Islet precursor cell (in vitro differentiated cells): ENCODE data around the gene MAGT1.
"Not testable (repeated sequence)": the region's sequence is repeated elsewhere in the genome, so short reads cannot be mapped to it uniquely, and the experiment has no call there.

Experiments
- DNase-seq: peaks from one replicate; pipeline ENCODE4 v3.0.0-alpha.2; 2018

Gene MAGT1

DNA sequence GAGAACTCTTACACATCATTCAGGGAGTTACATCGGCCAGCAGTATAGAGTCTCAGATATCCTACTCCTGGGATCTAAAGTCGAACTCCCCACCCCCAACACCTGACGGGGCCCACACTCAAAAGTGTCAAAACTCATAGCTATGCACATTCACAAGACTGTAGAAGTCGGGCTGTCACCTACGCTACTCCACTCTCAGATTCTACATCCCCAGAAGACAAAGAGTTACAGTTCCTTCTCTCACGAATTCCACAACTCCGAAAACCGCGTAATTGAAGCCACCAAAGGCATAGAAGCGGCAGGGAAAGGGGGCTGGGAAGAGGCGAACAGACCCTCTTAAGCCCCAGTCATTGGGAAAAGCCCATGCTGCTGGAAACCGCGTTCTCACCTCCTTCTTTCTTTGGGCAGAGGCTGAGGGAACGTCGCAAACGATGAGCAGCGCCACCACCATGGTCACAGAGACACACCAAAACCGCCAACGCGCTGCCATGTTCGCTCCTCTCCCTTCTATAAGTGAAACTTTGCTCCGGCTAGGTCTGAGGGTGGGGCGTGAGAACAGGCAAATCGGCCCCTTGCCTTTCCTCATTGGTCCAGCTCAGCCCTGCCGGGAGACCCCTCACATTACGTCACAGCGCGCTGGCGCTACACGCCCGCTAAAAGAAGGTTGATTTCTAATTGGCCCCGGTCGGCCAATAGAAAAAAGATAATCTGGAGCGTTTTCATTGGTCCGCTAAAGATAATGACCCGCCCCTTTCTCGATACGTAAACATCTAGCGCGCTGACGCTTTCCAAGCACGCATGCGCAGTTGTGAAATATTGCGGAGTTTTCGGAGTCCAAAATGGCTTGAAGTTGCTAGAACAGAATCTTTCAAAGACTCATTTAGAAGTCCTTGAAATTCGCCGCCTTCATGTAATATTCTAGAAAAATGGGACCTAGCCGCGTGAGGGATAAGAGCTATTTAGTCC lies at the start of gene MAGT1:
Gene MAGT1 (minus strand): TSS at position 515 of the 966 bp plus-strand sequence. CDS start 25 bp downstream, at position 490.
- DNase-seq: peak; percentile 97

DNA sequence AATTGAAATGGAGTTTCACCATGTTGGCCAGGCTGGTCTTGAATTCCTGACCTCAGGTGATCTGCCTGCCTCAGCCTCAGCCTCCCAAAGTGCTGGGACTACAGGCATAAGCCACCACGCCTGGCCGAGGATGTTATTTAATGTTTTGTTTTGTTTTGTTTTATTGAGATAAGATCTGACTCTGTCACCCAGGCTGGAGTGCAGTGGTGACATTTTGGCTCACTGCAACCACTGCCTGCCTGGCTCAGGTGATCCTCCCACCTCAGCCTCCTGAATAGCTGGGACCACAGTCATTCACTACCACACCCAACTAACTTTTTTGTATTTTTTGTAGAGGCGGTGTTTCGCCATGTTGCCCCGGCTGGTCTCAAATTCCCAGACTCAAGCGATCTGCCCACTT lies 49.8 kb upstream of the MAGT1 start:
- DNase-seq: not testable (repeated sequence)

DNA sequence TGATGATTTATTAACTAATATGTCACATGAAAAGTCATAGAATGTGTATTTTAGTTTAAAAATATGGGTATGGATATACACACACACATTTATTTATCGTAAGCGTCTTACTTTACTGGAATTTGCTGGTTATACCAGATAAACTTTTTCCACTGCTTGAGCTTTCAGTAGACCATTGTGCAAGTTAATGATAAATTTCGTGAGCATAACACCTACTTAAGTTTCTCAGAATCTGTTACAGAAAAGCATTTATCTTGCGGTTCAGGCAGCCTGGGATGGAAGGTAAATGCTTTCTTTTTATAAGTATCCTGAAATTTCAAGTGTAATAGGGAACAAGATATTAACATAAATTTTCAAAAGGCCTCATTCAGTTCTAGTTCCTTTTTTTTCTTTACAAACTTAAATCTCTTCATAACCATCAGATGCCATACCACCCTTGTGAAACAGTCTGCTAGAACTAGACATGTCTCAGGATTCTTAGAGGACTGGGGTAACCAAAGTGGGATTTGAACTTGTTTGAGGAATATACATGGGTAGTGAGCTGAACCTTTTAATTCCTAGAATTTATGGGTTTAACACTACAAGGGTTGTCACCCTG lies 42.9 kb upstream of the MAGT1 start:
- DNase-seq: no peak

DNA sequence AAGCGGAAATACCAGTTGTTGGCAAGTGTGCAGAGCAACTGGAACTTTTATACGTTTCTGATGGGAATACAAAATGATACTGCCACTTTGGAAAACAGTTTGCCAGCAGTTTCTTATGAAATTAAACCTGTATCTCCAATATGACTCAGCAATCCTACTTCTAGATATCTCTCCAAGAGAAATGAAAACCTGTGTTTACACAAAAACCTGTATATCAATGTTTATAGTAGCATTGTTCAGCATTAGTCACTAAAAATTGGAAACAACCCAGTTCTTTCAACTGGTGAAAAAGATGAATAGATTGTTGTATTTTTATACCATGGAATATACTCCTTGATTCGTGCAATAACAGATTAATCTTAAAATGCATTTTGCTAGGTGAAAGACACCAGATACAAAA lies 42.1 kb upstream of the MAGT1 start:
- DNase-seq: no peak

DNA sequence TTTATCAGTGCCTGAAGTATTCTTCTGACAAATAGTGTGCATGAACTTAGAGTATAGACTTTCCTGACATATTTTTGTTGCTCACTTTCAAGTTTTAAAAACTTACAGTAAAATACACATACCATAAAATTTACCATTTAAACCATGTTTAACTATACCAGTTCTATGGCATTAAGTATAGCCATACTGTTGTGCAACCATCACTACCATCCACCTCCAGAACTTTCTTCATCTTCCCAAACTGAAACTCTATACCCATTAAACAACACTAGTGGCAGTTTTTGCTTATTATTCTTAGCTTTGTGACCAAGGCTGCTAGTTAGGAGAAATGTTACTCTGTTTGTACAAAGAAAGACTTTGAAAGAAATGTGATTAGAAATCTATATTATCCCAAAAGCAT lies 41.1 kb upstream of the MAGT1 start:
- no peak for DNase-seq

DNA sequence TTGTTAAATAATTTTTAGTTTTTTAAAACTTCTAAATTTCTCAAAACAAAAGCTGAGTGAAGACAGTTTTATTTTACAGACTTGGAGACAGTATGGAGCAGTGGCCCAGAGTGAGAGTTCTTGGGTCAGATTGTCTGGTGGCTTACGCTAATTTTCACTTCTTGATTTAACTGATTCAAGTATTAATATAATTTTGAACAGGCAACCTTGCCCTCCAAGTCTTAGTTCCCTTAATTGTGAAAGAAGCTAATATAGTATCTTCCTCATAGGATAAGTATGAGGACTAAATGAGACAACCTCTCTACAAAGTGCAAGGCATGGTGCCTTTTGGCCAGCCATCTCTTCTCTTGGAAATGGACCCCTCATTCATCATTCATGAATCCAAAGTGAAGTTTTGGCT lies 40.7 kb upstream of the MAGT1 start:
- DNase-seq: no peak

DNA sequence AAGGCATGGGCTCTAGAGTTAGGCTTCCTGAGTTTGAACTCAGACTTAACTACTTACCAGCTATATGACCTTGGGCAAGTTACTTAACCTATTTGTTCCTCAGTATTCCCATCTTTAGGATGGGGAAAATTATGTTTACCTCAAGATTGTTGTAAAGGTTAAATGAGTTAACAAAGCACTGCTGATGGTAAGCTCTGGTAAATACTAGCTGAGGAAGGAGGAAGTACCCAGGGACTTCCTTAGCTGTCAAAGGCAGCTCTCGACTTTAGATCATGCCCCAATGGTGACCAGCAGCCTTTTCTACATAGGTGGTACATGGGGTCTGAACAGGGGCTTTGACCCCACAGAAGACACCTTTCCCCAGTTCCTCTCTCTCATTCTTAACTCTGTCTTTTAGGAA lies 35.3 kb upstream of the MAGT1 start:
- no peak for DNase-seq

DNA sequence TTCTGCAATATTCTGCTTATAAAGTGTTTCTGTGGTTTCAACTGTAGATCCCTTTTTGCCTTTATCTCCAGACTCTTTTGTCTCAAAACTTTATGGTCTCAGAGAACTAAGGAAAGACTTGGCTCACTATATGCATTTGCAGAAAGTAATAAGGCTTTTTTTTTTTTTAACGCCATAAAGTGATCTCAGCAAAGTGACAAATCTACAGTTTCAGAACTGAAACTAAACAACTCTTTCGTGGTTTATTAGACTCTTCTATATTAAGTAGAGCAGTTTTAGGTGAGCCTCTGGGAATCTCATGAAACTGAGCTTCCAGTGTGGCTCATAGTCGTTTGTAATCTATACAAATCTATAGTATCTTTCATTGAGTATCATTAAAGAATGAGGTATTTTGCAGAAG lies 30.5 kb upstream of the MAGT1 start:
- DNase-seq: no peak

DNA sequence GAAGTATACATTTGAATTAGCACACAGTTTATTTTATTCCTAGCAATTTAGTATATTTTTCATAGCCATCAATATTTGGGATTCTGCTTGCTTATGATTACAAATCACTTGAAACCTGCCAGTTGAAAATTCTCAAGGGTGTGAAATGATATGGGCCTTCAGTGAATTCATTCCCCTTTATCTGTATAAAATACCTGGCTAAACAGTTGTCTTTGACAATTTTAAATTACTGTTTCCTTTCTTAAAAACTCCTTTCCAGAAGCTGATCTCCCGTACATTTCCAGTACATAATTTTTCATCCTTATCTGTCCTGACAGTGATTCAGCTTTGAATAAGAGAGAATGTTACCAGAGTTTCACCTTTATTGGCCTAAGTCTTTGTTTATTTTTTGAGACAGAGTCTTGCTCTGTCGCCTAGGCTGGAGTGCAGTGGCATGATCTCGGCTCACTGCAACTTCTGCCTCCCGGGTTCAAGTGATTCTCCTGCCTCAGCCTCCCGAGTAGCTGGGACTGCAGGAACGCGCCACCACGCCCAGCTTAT lies 29.2 kb upstream of the MAGT1 start:
- no peak for DNase-seq

DNA sequence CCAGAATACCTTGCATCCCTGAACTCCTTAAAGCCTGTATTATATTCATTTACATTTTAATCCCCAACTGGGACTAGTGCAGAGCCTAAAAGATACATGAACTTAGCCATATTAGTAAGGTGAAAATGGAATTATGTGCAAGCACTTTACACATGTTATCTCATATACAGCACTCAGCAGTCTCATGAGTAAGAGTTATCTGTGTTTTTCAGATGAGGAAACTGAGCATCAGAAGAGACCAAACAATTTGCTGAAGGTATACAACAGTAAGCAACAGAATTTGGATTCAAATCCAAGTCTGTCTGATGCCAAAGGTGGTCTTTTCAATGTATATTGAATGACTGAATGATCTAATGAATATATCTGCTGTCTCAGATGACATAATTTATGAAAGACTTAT lies 27.6 kb upstream of the MAGT1 start:
- no peak for DNase-seq

DNA sequence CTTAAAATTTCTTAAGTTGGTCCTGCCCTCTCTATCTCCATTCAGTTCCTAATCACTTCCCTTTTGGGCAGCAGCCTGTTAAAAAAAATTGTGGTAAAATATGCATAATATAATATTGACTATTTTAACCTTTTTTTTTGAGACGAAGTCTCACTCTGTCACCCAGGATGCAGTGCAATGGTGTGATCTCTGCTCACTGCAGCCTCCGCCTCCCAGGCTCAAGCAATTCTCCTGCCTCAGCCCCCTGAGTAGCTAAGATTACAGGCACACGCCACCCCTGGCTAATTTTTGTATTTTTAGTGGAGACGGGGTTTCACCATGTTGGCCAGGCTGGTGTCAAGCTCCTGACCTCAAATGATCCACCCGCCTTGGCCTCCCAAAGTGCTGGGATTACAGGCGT lies 24.1 kb upstream of the MAGT1 start:
- not testable (repeated sequence) for DNase-seq

DNA sequence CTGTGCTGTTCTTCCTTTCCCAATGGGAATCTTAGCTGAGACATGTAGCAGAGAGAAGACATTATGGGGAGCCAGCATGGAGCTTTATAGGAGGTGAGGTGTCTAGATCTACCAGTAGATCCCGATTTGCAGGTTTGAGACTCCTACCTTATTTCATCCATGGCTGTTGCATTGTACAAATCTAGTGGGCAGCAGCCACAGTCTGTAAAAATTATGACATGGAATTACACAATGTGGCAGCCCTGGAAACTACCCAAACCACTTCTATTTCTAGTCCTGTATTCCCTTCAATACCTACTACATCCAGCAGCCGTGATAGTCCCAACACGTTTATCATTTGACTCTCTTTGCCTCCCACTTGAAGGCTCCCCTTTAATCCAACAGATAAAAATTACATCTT lies 23.3 kb upstream of the MAGT1 start:
- DNase-seq: no peak

DNA sequence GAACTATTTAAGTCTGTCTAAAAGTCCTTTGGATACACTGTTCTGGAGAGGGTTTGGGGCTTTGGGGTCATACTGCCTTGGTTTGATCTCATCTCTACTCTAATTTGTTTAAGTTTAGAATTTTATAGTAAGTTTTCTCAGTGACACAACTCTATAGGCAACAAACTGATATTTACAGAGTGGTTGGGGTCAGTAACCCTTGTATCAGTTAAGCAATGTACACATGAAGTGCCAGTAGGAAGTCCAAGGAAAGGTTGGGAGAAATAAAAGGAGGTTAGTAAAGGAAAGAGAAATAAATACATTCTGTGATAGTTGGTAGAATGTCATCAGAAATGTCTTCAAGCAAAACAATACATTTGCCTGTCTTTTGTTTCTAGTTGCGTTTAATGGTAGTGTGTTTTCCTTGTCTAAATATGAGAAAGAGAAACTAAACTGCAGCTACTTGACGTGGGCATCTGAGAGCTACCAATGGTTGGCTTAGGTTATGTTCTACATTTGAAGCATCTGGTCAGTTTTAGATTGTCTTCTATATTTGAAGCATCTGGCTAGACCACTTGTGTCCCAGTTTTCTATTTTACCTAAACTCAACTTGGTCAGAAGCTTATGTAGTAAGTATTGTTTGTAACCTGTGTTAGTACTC lies 22.2 kb upstream of the MAGT1 start:
- DNase-seq: no peak

DNA sequence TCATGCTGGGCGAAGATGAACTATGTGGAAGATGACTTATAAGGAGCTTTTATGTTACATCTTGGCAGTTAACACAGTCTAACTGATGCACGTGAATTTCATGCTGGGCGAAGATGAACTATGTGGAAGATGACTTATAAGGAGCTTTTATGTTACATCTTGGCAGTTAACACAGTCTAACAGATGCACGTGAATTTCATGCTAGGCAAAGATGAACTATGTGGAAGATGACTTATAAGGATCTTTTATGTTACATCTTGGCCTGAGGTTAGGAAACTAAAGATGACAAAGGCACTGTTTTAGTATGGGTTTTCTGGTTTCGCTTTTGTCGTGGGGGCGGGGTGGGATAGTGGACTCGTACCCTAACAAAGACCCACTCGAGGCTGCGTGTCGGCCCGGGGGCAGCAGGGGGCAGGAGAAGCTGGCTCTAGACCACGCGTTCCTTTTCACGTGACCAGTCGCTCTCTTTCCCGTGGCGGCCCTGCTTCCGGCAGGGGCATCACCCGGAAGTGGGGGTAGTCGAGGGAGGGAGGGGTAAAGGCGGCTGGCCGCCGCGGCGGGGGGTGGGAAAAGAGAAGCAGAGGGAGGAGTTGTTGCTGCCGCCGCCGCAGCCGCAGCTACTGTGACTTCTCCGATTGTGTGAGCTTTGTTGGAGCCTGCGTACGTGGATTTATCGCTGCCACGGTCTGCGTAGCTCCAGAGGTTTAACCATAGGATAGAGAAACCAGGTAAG lies 15.0 kb upstream of the MAGT1 start, which contains the start of gene ATP7A:
Gene ATP7A (plus strand): TSS at position 586 of the 733 bp plus-strand sequence. CDS start 60,949 bp downstream, outside the sequence.
- peak; percentile 96 for DNase-seq

DNA sequence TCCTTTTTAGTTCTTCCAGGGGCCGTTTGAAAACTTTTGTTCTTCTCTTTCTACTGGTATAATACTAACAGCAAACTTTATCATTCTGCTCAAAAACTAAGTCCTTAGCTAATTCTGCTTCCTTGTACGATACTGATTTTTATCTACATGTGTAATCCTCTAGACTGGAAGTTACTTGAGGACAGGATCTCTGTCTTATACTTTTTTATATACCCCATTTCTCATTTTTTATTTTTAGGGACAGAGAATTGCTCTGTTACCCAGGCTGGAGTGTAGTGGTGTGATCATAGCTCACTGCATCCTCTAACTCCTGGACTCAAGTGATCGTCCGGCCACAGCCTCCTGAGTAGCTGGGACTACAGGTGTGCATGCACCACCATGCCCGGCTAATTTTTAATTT lies 6.3 kb upstream of the MAGT1 start:
- DNase-seq: no peak

DNA sequence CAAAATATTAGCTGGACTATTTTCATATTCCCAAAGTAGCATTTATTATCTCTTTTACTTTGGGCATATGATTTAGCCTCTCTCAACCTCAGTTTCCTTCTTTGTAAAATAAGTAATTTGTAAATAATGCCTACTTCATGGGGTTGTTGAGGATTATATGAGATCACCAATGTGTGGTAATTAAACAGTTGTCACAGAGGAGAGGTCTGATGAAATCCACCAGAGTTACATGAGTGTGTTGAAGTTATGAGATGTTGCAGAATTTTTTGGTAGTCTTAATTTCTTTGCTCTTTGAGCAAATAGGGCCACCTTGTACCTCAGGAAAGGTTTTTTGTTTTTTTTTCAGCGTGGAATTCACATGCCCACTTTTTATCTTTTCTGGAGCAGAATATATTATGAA lies 5.5 kb upstream of the MAGT1 start:
- no peak for DNase-seq

DNA sequence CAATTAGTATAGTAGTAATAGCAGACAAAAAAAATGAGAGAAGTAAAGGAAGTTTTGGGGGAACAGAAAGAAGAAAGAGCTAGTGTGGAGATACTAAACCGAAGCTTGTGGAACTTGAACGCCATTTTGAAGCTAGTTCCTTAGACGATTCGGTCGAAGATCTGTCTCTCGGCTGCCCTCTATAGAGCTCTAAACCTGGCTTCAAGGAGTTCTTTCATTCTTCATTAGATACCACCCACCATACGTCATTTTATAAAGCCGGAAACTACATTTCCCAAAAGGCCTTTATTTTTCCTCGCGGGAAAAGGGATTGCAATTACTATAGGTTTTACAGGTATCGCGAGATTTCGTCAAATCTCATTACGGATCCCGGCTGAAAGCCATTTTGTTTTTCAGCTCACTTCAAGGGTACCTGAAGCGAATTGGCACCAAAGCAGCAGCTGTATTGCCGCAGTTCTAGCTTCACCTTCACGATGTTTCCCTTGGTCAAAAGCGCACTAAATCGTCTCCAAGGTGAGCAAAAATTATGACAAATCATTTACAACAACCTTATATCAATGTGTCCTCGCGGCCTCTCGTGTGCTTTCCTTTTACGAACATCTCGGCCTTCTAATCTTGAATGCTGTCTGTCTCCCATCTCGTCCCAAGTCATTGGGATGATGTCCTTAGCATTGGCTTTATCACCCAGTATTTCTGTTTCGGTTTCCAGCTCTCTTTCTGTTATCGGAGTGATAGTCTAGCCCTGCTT lies 4.0 kb upstream of the MAGT1 start, which contains the start of gene COX7B:
Gene COX7B (plus strand): TSS at position 388 of the 748 bp plus-strand sequence. CDS start 86 bp downstream, at position 474.
- peak; percentile 83 for DNase-seq

DNA sequence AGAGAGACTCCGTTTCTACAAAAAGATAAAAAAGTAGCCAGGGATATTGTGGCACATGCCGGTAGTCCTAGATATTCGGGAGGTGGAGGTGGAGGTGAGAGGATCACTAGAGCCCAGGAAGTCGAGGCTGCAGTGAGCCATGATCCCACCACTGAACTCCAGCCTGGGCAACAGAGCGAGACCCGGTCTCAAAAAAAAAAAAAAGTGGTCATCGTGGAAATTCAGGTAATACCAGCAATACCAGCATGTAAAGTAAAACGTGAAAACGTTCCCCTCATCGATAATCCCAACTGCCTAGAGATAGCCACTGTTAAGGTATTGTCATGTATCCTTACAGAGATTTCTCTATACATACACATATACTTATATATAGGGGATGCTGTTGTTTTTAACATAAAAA lies 1.5 kb downstream of the MAGT1 start:
- no peak for DNase-seq

DNA sequence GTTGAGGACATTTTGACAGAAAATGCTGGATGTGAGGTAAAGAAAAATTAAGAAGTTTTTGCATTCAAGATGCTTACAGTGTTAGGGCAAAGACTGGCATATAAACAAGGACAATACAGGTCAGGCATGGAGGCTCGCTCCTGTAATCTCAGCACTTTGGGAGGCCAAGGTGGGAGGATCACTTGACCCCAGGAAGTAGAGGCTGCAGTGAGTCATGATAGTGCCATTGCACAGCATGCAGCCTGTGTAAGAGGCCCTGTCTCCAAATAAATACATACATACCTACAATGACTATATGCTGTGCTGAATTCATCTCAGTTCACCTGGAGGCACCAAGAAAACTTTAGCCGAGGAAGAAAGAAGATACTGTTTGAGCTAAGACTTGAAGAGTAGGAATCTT lies 2.3 kb downstream of the MAGT1 start:
- DNase-seq: no peak

DNA sequence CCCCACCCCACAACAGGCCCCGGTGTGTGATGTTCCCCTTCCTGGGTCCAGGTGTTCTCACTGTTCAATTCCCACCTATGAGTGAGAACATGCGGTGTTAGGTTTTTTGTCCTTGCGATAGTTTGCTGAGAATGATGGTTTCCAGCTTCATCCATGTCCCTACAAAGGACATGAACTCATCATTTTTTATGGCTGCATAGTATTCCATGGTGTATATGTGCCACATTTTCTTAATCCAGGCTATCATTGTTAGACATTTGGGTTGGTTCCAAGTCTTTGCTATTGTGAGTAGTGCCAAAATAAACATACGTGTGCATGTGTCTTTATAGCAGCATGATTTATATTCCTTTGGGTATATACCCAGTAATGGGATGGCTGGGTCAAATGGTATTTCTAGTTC lies 13.8 kb downstream of the MAGT1 start:
- DNase-seq: not testable (repeated sequence)

DNA sequence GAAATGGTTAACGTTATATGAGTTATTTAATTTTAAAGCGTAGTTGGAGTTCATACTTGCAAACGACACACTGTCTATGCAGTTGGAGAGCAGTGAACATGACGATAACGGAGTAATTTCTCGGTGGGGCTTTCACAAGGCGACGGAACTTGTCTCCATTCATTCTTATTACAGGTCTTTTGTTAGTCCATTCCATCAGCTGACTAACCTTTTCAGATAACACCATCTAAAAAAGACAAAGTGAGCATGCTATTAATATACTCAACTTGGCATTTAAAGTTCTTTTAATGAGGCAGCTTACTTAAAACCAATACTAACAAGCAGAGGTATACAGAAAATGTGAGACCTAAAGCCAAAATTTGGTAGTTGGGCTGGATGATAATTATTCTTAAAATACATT lies 19.9 kb downstream of the MAGT1 start:
- no peak for DNase-seq

DNA sequence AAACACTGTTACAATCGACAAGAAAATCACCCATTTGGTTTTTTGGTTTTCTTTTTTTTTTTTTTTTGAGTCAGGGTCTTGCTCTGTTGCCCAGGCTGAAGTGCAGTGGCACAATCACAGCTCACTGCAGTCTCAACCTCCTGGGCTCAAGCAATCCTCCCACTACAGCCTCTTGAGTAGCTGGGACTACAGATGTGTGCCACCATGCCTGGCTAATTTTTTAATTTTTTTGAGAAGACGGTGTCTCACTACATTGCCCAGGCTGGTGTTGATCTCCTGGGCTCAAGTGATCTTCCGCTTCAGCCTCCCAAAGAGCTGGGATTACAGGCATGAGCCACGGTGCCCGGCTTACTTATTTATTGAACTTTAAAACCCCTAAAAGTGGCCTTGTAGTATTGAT lies 63.7 kb downstream of the MAGT1 start:
- DNase-seq: not testable (repeated sequence)
